Hepatic stellate cell (primary cell): ENCODE measurements around the gene PPP1R27.

Experiments used
- DNase-seq: peaks from one replicate; pipeline ENCODE4 v3.0.0; 2011; ENCODE audit warnings: low spot score

Gene PPP1R27

GRCh38 chr17:81804559-81805399 is 30.1 kb downstream of the PPP1R27 start:
- no peak for DNase-seq

- no peak for DNase-seq
Measured at GRCh38 chr17:81803728-81804558, 30.9 kb downstream of the PPP1R27 start, which contains the start of gene GCGR. GCGR (plus strand) TSS chr17:81804150; CDS start chr17:81809019, 4,869 bp downstream.

- DNase-seq, result no peak
Measured at GRCh38 chr17:81802856-81803643, 31.8 kb downstream of the PPP1R27 start.

GRCh38 chr17:81802048-81802758 is 32.6 kb downstream of the PPP1R27 start:
- no peak for DNase-seq

GRCh38 chr17:81801327-81801726 is 33.5 kb downstream of the PPP1R27 start:
- DNase-seq, result no peak

- DNase-seq, result no peak
Measured at GRCh38 chr17:81794509-81794908, 40.3 kb downstream of the PPP1R27 start.

- no peak for DNase-seq
Measured at GRCh38 chr17:81794074-81794476, 40.8 kb downstream of the PPP1R27 start.

- no peak for DNase-seq
Measured at GRCh38 chr17:81792675-81793615, 41.9 kb downstream of the PPP1R27 start.
